Measurements from ENCODE around the gene MYO19. TPM values are rescaled to one million over a fixed set of nuclear protein-coding genes. Genes with fewer than 3 reads are reported as not detected.

Gene MYO19
- total and polyA plus RNA-seq, 2 of the 8 experiments (the other 6 are each of a cell fraction or from before 2014, with no cell fraction given) = 126 to 163 TPM

DNA sequence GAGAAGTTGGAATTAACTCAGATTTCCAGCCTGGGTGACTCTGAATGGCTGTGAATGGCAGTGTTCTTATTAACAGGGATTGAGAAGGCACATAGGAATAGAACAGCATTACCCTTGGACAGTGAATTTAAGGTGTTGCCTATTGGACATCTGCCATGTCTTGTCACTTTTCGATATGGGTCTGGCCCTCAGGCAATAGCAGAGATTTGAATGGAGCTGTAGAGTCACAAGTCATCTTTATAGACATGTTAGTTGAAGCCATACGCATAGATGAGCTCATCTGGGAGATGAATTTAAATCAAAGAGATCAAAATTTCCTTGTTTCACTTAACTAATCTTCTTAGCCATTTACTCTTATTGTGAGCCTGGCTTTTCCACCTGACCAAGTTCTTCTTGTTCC is 42.1 kb upstream of the MYO19 start (continued):
- TF ChIP-seq, protein P1, sequence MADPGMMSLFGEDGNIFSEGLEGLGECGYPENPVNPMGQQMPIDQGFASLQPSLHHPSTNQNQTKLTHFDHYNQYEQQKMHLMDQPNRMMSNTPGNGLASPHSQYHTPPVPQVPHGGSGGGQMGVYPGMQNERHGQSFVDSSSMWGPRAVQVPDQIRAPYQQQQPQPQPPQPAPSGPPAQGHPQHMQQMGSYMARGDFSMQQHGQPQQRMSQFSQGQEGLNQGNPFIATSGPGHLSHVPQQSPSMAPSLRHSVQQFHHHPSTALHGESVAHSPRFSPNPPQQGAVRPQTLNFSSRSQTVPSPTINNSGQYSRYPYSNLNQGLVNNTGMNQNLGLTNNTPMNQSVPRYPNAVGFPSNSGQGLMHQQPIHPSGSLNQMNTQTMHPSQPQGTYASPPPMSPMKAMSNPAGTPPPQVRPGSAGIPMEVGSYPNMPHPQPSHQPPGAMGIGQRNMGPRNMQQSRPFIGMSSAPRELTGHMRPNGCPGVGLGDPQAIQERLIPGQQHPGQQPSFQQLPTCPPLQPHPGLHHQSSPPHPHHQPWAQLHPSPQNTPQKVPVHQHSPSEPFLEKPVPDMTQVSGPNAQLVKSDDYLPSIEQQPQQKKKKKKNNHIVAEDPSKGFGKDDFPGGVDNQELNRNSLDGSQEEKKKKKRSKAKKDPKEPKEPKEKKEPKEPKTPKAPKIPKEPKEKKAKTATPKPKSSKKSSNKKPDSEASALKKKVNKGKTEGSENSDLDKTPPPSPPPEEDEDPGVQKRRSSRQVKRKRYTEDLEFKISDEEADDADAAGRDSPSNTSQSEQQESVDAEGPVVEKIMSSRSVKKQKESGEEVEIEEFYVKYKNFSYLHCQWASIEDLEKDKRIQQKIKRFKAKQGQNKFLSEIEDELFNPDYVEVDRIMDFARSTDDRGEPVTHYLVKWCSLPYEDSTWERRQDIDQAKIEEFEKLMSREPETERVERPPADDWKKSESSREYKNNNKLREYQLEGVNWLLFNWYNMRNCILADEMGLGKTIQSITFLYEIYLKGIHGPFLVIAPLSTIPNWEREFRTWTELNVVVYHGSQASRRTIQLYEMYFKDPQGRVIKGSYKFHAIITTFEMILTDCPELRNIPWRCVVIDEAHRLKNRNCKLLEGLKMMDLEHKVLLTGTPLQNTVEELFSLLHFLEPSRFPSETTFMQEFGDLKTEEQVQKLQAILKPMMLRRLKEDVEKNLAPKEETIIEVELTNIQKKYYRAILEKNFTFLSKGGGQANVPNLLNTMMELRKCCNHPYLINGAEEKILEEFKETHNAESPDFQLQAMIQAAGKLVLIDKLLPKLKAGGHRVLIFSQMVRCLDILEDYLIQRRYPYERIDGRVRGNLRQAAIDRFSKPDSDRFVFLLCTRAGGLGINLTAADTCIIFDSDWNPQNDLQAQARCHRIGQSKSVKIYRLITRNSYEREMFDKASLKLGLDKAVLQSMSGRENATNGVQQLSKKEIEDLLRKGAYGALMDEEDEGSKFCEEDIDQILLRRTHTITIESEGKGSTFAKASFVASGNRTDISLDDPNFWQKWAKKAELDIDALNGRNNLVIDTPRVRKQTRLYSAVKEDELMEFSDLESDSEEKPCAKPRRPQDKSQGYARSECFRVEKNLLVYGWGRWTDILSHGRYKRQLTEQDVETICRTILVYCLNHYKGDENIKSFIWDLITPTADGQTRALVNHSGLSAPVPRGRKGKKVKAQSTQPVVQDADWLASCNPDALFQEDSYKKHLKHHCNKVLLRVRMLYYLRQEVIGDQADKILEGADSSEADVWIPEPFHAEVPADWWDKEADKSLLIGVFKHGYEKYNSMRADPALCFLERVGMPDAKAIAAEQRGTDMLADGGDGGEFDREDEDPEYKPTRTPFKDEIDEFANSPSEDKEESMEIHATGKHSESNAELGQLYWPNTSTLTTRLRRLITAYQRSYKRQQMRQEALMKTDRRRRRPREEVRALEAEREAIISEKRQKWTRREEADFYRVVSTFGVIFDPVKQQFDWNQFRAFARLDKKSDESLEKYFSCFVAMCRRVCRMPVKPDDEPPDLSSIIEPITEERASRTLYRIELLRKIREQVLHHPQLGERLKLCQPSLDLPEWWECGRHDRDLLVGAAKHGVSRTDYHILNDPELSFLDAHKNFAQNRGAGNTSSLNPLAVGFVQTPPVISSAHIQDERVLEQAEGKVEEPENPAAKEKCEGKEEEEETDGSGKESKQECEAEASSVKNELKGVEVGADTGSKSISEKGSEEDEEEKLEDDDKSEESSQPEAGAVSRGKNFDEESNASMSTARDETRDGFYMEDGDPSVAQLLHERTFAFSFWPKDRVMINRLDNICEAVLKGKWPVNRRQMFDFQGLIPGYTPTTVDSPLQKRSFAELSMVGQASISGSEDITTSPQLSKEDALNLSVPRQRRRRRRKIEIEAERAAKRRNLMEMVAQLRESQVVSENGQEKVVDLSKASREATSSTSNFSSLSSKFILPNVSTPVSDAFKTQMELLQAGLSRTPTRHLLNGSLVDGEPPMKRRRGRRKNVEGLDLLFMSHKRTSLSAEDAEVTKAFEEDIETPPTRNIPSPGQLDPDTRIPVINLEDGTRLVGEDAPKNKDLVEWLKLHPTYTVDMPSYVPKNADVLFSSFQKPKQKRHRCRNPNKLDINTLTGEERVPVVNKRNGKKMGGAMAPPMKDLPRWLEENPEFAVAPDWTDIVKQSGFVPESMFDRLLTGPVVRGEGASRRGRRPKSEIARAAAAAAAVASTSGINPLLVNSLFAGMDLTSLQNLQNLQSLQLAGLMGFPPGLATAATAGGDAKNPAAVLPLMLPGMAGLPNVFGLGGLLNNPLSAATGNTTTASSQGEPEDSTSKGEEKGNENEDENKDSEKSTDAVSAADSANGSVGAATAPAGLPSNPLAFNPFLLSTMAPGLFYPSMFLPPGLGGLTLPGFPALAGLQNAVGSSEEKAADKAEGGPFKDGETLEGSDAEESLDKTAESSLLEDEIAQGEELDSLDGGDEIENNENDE (IDR thresholded peaks at IDR 0.05; ENCODE audit: insufficient replicate concordance, low read length) = no peak
- TF ChIP-seq, protein P2, sequence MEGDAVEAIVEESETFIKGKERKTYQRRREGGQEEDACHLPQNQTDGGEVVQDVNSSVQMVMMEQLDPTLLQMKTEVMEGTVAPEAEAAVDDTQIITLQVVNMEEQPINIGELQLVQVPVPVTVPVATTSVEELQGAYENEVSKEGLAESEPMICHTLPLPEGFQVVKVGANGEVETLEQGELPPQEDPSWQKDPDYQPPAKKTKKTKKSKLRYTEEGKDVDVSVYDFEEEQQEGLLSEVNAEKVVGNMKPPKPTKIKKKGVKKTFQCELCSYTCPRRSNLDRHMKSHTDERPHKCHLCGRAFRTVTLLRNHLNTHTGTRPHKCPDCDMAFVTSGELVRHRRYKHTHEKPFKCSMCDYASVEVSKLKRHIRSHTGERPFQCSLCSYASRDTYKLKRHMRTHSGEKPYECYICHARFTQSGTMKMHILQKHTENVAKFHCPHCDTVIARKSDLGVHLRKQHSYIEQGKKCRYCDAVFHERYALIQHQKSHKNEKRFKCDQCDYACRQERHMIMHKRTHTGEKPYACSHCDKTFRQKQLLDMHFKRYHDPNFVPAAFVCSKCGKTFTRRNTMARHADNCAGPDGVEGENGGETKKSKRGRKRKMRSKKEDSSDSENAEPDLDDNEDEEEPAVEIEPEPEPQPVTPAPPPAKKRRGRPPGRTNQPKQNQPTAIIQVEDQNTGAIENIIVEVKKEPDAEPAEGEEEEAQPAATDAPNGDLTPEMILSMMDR (IDR thresholded peaks at IDR 0.05; ENCODE audit: control extremely low read depth in 1 of 3, insufficient read depth in 1 of 3, low read depth in 1 of 3, low read length in 3 of 3) = no peak
- TF ChIP-seq SIX5 (IDR thresholded peaks at IDR 0.05; ENCODE audit: low read depth, low read length) (no peak), POLR2AphosphoS5 (IDR thresholded peaks at IDR 0.05; ENCODE audit: low read depth, low read length) (no peak), CBX8 (IDR thresholded peaks at IDR 0.05; ENCODE audit: borderline replicate concordance, low read depth, low read length) (no peak), BRCA1 (IDR thresholded peaks at IDR 0.05; ENCODE audit: low read depth, low read length) (no peak), TEAD4 (IDR thresholded peaks at IDR 0.05; ENCODE audit: low read depth, low read length) (no peak)
- TF ChIP-seq, protein P3, sequence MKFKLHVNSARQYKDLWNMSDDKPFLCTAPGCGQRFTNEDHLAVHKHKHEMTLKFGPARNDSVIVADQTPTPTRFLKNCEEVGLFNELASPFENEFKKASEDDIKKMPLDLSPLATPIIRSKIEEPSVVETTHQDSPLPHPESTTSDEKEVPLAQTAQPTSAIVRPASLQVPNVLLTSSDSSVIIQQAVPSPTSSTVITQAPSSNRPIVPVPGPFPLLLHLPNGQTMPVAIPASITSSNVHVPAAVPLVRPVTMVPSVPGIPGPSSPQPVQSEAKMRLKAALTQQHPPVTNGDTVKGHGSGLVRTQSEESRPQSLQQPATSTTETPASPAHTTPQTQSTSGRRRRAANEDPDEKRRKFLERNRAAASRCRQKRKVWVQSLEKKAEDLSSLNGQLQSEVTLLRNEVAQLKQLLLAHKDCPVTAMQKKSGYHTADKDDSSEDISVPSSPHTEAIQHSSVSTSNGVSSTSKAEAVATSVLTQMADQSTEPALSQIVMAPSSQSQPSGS (IDR thresholded peaks at IDR 0.05; ENCODE audit: low read length) = no peak

All from H1 (cell line).